HG03108 (cell line): ENCODE data around the gene IGFBPL1.

Source experiments
- ATAC-seq: cut with Tn5 transposase; IDR thresholded peaks from one replicate; pipeline ENCODE4 v1.9.1; 2021; ENCODE audit warnings: moderate library complexity; ENCODE audit not compliant: unreplicated experiment

The IGFBPL1 gene, protein sequence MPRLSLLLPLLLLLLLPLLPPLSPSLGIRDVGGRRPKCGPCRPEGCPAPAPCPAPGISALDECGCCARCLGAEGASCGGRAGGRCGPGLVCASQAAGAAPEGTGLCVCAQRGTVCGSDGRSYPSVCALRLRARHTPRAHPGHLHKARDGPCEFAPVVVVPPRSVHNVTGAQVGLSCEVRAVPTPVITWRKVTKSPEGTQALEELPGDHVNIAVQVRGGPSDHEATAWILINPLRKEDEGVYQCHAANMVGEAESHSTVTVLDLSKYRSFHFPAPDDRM

DNA sequence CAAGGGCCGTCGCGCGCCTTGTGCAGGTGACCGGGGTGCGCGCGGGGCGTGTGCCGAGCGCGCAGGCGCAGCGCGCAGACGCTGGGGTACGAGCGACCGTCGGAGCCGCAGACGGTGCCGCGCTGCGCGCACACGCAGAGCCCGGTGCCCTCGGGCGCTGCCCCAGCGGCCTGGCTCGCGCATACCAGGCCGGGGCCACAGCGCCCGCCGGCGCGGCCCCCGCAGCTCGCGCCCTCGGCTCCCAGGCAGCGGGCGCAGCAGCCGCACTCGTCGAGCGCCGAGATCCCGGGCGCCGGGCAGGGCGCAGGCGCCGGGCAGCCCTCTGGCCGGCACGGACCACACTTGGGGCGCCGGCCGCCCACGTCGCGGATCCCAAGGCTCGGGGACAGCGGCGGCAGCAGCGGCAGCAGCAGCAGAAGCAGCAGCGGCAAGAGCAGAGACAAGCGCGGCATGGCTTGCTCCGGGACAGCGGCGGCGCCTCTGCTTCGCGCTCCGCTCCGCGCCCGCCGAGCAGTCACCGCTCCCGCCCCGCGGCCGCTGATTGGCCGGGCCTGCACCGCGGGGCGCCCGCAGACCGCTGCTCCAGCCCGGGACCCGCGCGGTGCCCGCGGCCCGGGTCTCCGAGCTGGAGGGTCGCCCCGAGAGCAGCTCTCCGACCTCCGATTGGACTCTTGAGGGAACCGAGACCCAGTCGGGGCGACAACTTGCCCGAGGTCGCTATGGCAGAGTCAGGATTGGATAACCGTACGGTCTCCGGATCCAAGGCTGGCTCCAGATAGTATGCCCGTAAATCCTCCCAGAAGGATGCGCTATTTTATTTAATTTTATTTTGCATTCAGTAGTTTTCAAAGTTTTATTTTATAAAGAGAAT, at the start of gene IGFBPL1:
IGFBPL1 (minus strand) TSS at position 482 of the 871 bp plus-strand sequence; CDS start at position 452, 30 bp downstream.
- ATAC-seq = no peak

DNA sequence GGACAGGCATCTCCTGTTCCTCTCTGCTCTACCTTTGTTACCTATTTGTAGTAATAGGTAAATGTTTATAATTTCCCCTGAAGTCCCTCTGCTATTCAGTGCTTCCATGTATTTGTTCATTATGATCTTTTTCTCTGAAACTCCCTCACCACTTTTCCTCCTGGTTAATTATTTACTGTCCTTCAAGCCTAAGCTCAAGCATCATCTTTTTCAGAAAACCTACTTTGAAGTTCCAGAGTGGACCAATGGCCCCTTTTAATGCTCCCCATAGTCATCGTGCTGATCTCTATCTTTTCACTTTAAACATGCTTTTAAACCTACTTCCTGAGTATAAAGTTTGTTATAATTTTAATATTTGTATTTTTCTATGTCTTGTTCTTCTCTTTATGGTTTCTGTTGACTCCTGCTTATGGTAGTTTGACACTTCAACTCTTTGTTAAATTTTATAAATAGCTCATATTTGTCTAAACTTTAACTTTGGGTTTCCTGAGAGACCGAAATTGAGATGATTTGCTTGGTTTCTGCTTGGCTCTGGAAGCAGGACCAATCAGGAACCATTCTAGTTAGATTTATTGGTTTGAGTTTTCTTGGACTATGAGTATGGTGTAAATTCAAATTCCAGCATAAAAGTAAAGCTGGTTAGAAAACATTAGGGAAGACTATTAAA, 48.5 kb upstream of the IGFBPL1 start:
- ATAC-seq = peak; percentile 70

DNA sequence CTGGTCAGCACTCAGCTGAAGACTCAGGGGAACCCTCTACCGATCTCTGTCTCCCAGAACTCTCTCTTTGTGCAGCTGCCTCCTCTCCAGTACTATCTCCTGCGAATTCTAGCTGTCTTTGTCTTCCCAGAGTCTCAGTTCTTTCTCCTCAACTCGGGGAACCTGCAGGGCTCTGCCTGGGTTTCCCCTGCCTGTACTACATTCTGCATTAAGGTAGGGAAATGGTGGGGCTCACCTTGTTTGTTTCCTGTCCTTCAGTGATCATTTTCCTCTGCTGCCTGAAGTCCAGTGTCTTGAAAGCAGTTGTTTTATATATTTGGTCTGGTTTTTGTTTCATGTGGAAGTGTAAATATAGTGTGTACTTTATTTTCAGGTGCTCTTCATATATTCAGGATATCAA, 43.1 kb upstream of the IGFBPL1 start:
- ATAC-seq = no peak

DNA sequence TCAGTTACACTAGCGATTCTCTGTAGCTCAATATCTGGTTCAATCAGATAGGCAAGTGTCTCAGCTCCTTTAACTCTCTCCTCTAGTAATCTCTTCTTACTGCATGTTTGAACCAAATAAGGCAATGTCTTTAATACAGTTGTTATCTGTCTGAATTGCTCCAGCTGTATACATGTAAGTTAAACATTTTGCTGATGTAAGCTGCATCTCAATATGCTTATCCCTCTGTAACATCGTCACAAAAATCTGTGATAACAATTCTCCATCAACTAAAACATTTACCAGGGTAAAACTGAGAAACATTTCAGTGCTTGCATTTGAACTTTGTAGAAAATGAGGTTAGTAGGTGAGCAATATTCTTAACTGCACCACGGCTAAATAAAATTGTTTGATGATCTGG, 29.6 kb upstream of the IGFBPL1 start:
- no peak for ATAC-seq

DNA sequence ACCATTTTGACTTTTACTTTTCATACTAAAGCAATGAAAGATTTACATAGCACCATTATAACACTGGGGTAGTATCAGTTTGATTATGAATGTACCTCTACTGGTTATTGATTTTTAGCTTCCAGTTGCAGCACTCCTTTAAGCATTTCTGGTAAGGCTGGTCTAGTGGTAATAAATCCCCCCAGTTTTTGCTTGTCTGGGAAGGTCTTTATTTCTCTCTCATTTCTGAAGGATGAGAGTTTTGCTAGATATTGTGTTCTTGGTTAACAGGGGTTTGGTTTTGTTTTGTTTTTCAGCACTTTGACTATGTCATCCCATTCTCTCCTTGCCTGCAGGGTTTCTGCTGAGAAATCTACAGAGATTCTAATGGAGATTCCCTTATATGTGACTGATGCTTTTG, 26.9 kb upstream of the IGFBPL1 start:
- no peak for ATAC-seq

DNA sequence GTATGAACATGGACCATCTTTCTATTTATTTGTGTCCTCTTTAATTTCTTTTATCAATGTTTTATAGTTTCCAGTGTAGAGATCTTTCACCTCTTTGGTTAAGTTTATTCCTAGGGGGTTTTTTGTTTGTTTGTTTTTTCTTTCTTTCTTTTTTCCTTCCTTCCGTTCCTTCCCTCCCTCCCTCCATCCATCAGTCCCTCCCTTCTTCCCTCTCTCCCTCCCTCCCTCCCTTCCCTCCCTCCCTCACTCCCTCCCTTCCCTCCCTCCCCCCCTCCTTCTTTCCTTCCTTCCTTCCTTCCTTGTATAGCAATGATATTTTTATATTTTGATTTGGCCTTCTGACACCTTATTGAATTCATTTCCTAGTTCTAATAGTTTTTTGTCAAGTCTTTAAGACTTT, 23.4 kb upstream of the IGFBPL1 start:
- no peak for ATAC-seq

DNA sequence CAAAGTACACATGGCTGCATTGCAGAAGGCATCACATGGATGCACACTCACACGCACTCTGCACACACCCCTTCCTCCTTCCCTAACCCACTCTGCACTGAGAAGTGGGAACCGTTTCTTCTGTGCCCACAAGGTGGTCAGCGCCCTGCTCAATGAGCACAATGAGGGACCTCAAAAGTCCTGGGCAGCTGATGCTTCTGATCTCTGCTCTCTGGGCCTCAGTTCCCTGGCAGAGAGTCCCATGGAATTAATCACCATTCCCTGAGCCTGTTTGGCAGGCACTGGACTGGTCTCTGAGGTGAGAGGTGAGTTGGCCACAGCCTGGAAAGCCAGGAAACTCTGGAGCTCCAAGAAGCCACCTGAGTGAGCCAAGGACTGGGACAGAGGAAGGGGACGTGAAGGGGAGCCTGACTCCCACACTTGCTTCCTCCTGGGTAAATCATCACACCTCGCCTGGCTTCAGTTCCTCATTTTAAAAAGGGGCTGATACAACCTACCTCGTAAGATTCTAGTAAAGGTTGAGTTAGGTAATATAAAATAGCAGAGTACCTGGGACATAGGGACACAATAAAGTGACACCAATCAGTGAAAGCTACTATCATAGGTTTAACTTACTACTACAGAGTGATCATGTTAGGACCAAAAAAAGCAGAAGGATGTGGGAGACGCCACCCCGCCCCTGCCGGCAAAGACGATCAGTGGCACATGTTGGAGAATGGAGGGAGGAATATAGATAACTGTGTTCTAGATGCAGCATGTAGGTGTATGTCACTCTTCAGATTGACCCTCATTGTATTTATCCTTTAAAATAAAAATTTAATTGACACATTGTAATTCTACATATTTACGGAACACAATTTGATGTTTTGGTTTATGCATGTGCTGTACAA, 21.1 kb upstream of the IGFBPL1 start:
- ATAC-seq = peak; percentile 99

DNA sequence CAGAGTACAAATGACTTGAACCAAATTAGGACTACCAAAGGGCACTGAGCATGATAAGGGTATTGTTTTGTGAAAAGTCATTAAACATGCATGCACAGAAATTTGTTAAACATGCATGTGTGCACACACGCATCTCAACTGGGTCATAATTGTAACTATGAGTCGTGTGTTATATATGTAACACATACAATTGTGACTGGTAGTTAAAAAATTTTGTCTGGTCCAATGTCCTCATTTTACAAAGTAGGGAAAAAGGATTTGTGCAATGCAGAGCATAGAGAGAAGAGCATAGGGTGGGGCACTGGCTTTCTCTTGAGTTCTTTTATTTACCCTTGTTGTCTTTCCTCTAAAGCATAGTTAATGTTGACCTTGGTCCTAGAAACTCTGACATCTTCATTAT, 19.3 kb upstream of the IGFBPL1 start:
- ATAC-seq = no peak

DNA sequence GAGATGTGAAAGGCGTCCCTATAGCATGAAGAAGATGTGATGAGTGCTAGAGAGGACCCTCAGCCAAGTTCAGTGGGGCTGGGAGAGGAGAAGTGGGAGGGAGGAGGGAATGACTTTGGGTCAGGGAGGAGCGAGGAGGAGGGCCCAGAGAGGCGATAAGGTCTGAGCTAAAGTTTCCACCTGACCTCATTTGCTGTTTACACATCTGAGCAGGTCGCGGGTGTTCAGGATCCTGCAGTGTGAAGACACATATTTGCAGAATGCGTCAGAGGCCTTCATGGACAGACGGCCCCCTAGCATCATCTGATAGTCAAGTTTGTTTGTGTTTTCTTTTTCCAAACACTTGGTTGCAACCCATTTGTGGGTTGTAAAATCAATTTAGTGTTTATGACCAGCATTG, 18.9 kb upstream of the IGFBPL1 start:
- no peak for ATAC-seq

DNA sequence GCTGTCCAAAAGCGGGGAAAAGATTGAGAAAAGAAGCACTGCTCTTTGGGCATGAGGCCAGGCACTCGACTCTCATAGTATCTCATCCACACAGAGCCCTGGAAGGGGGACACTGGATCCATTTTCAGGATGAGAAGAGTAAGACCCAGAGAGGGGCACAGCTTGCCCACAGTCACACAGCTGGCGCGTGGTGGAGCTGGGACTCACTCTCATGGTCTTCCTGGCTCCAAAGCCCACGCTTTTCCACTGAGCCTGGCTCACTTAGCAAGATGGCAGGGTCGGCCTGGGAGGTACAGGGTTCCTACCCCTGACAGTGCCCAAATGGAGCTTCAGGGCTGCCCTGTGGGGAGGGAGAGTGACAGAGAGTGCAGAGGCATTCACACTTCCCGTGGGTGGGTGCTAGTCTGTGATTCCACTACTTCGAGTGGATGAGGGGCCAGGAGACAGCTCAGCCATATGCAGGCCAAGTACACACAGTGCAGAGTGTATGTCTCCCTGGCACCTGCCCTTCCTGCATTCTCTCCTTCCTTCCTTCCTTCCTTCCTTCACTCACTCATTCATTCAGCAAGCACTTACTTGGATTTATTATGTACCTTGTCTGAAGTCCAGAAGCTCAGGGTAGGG, 18.3 kb upstream of the IGFBPL1 start:
- no peak for ATAC-seq

DNA sequence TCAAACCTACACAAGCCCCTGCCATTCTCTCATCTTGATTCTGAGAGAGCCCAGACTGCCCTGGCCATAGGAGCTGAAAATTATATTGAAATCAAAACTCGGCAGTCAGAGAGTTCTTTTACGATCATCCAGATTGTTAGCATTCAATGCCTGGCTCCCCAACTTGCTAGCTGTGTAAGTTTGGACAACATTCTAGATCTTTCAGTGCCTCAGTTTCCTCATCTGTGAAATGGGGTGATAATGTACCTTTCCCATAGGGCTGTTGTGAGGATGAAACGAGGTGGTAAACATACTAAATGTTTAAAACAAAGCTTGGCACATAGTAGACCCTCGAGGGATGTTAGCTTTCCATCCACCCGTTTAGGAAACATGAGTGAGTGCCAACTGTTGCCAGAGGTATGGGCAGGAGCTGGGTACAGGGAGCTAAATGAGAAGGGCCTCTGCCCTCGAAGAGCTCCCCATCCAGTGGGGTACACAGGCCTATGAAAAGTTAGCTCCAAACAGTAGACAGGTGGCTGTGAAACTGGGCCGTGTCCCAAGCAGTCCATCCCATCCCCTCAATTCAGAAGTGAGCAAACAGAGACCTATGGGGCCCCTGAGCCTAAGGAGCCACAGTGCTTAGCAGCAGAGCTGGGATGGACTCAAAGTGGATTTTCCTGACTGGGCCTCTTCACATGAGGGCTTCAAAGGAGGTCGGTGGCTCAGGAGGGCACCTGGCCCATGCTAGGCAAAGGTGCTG, 17.3 kb upstream of the IGFBPL1 start:
- no peak for ATAC-seq

DNA sequence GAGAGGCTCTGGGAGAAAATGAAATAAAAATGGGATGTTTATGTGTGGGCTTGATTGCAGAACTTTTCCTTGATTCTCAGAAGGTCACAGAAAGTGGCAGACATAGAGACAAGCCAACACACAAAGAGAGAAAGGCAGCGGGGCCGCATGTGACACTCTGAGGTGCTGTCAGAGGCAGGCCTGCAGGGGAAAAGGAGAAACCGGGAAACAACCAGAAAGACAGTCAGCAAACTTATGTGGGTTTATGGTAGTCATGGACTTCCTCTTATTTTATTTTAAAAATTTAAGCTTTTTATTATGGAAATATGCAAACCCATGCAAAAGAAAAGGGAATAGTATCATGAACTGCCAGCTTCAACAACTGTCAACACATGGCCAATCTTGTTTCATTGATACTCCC, 16.3 kb upstream of the IGFBPL1 start:
- ATAC-seq = no peak

DNA sequence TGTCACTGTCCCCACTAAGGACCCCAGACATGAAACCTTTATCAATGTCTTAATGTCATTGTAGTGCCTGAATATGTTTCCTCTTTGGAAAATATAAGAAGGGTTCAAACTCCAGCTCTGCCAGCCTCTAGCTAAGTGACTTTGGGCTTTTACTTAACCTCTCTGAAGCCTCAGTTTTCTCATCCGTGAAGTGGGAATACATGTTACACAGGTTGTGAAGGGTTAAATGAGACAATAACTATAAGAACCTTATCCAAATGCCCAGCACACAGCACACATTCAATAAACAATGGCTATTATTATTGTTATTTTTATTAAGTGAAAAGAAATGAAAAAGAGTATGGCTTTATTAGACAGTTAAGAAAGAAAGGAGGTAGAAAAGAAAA, 15.7 kb upstream of the IGFBPL1 start:
- ATAC-seq = no peak

DNA sequence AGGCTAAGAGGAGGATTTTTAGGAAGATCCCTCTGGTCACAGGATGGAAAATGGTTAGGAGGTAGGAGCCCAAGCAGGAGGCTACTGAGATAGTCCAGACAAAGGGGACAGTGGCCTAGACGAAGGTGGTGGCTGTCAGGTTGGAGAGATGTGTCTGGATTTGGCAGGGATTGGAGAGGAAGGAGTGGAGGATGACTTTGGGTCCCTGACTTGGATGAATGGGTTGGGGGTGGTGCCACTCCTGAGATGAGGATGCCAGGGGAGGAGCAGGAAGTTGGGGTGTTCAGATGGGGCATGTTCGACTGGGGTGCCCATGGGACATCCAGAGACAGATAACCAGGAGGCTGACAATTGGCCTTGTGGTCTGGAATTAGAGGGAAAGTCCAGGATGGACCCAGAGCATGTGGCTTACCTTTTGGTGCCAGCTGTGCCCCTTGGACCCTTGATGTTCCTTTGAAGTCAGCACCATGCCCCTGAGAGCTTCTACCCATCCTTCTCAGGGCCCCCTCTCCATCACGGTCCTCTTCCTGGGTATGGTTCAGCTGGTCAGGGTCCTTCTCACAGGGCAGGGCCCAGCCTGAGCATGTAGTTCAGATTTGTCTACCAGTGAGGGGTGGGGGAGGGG, 15.1 kb upstream of the IGFBPL1 start:
- no peak for ATAC-seq

DNA sequence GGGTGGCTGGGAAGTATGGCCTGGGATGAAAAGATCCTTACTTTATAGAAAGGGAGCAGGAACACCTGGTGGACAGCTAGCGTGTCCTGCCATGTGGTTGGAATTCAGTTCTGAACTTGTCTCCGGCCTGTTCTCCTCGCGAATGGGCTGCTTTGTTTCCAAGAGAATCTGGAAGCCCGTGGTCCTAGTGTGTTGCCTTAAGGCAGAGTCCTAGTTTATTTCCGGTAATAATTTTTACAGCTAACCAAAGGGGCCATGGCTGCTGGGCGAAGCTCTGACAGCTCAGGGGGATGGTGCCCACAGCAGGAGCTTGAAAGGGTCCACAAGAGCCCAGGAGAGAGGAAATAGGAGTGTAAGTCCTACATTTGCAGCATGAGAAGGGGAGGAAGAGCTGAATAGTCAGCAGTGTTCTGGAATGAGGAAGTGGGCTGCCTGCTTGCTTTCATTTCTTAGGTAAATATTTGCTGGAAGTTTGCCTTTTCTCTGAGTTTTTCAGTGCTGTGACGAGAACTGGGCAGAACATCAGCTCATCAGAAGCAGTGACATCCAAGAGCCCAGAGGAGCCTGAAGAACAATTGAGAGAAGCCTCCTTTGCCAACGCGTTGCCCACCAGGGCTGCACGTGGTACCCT, 13.1 kb upstream of the IGFBPL1 start:
- ATAC-seq = no peak

DNA sequence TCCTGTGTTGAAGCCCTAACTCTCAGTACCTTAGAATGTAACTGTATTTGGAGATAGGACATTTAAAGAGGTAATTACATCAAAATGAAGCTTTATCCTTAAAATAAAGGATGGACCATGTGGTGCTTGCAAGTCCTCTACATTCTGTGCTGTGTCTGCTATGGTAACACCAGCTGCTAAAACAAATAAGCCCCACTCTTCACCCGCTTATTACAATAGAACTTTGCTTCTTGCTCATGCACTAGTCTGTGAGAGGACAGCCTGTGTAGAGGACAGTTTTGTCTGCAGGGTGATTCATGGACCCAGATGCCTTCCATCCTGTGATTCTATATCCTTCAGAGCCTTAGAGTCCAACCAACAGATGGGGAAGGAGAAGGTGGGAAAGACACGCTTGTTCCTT, 12.5 kb upstream of the IGFBPL1 start:
- ATAC-seq = no peak

DNA sequence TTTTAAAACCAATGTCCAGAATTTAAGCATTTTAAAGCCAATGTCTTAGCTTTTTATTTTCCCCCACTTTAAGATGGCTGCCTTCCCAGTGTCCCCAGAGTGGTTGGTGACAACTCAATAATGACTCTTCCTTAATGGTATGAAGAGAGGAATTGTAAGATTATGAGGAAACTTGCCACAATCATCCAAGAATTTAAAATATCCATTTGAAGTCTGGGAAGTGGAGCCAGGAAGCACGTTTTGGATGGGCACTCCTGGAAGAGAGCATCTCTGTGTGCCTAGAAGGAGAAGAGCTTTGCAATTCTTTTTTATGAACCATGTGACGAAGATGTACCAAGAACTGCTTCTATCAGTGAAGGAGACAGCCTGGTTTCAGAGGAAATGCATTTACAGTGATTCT, 11.3 kb upstream of the IGFBPL1 start:
- ATAC-seq = no peak

DNA sequence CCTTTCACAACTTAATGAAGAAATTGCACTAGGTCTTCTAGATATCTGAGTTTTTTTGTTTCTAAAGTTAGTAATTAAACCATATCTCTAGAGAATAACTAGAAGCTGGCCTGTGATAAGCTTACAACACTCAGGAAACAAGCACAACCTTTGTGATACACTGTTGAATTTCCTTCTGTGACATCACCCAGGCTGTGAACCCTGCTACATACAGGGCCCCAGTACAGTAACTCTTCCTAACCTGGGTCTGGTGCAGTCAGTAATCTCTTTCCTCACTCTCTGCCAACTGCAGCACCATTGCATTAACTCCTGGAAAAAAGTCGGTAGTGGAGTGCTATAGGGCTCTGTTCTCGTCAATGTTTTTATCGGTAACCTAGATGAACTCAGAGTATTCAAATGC, 10.6 kb upstream of the IGFBPL1 start:
- no peak for ATAC-seq

DNA sequence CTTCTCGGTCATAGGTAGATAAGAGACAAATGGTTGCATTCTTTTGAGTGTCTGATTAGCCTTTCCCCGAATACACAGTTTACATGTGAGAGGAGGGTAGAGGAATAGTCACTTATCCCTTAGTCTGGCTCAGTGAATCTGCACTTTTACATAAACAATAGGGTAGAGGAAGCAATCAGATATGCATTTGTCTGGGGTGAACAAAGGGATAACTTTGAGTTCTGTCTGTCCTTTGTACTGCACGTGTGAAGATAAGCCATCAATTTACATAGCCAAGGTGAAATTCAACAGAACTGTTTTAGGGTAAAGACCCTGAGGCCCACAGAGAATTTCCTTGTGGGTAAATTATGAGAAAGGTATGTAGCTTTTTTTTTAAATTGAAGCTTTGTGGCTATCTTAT, 10.1 kb upstream of the IGFBPL1 start:
- ATAC-seq = no peak
